Neural crest cell (in vitro differentiated cells): ENCODE results near the gene SYNJ2. TPM values are rescaled to one million over a fixed set of nuclear protein-coding genes. Genes with fewer than 3 reads are reported as not detected.

ENCODE experiments used
- DNase-seq: peaks from one replicate; pipeline ENCODE4 v3.0.0; 2021; ENCODE audit warnings: low read depth, mixed read lengths, low spot score
- H3K27ac Mint-ChIP-seq: one replicate; pipeline ENCODE4 v1.8.0; 2021; ENCODE audit warnings: mild to moderate bottlenecking, mixed read lengths; ENCODE audit not compliant: unreplicated experiment
- H3K27me3 Mint-ChIP-seq: 2 replicates; pipeline ENCODE4 v1.8.0; 2021; ENCODE audit warnings: low read depth, mild to moderate bottlenecking, mixed read lengths
- H3K36me3 Mint-ChIP-seq: 2 replicates; pipeline ENCODE4 v1.8.0; 2021; ENCODE audit warnings: low read depth, mild to moderate bottlenecking, mixed read lengths
- H3K4me1 Mint-ChIP-seq: 2 replicates; pipeline ENCODE4 v1.8.0; 2021; ENCODE audit warnings: mixed read lengths
- H3K4me3 Mint-ChIP-seq: one replicate; pipeline ENCODE4 v1.8.0; 2021; ENCODE audit warnings: mild to moderate bottlenecking, mixed read lengths
- H3K9me3 Mint-ChIP-seq: 2 replicates; pipeline ENCODE4 v1.8.0; 2021; ENCODE audit warnings: mixed read lengths
- total RNA-seq: library from RNA; stranded (reverse); gene quantifications from 2 replicates; pipeline ENCODE4 v1.2.1, GENCODE V29; 2021
- TF ChIP-seq, protein P1 (sequence below): fragments of 200-600 bp; sonication (generic); conservative IDR thresholded peaks from 2 replicates; pipeline ENCODE4 v1.5.0; 2021; ENCODE audit warnings: antibody characterized with exemption, mild to moderate bottlenecking

The SYNJ2 gene
- total RNA-seq, 1 donor from 2014 or later = 2.9 TPM

GRCh38 chr6:158044525-158044888 is 62.8 kb downstream of the SYNJ2 start:
- DNase-seq = no peak
- TF ChIP-seq, protein P1, sequence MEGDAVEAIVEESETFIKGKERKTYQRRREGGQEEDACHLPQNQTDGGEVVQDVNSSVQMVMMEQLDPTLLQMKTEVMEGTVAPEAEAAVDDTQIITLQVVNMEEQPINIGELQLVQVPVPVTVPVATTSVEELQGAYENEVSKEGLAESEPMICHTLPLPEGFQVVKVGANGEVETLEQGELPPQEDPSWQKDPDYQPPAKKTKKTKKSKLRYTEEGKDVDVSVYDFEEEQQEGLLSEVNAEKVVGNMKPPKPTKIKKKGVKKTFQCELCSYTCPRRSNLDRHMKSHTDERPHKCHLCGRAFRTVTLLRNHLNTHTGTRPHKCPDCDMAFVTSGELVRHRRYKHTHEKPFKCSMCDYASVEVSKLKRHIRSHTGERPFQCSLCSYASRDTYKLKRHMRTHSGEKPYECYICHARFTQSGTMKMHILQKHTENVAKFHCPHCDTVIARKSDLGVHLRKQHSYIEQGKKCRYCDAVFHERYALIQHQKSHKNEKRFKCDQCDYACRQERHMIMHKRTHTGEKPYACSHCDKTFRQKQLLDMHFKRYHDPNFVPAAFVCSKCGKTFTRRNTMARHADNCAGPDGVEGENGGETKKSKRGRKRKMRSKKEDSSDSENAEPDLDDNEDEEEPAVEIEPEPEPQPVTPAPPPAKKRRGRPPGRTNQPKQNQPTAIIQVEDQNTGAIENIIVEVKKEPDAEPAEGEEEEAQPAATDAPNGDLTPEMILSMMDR = no peak
- no peaks in the 10 kb centered on the region for H3K9me3 Mint-ChIP-seq
- H3K27me3 Mint-ChIP-seq = peaks cover 2% of the 10 kb centered on the region
- H3K36me3 Mint-ChIP-seq = no peaks in the 10 kb centered on the region
- no peak overlapping the region for H3K4me3 Mint-ChIP-seq
- H3K4me1 Mint-ChIP-seq = peaks cover 4% of the 10 kb centered on the region
- H3K27ac Mint-ChIP-seq = no peak overlapping the region

DNA sequence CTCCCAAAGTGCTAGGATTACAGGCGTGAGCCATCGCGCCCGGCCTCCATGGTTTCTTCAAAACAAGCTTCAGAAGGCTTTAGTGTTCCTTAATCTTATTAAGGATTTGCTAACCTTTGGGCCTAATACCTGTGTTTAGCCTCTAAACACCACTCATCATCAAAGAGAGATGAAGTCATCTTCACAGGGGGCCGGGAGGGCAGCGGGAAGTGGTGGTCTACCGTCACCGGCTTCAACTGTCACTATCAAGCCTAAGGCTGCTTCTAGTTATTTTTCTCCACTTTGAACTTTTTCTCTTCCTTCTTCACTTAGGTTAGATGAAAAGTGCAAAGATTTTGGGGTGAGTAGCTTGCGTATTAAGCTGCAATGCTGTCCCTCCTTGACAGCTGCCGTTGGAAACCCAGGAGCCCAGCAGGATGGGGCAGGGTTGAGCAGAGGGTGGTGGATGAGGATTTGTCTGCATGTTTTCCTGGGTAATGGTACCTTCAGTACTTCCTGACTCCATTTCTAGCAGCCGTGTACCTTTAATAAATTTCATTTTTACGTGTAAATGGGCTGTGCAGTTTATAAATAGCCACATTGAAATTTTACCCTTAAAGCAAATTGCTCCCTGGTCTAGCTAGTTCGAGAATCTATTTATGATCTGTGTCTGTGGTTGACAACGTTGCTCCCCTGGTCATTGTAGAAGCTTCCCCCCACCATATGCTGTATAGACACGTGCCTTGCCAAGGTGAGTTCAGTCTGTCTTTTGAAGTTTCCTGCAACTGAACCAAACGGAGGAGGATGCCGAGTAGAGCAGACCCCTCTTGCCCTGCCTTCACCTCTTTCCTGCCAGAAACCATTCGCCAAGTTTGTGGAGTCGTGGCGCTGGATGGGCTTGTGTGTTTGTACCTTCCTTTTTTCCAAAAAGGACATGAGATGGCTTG is 64.8 kb downstream of the SYNJ2 start:
- no peak overlapping the region for H3K27ac Mint-ChIP-seq
- no peaks in the 10 kb centered on the region for H3K9me3 Mint-ChIP-seq
- DNase-seq = no peak
- no peak overlapping the region for H3K4me3 Mint-ChIP-seq
- H3K36me3 Mint-ChIP-seq = no peaks in the 10 kb centered on the region
- H3K4me1 Mint-ChIP-seq = no peaks in the 10 kb centered on the region
- TF ChIP-seq, protein P1 = no peak
- H3K27me3 Mint-ChIP-seq = peaks cover 2% of the 10 kb centered on the region

DNA sequence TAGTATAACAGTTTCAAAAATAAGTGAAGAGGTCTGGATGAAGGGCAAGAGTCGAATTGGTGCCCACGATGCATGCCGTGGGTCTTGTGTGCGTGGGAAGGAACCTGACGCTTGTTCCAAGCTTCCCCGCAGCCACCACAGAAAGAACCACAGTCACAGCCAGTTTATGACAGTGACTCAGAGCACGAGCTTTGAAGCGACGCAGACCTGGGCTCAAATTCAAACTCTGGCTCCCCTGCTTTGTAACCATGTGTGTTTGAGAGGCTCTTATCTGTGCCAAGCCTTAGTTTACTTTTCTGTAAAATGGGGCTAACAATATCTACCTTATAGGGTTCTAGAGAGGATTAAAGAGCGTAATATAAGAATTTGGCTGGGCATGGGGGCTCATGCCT is 65.5 kb downstream of the SYNJ2 start:
- Mint-ChIP-seq H3K9me3 (no peaks in the 10 kb centered on the region), H3K4me1 (no peaks in the 10 kb centered on the region), H3K27me3 (peaks cover 3% of the 10 kb centered on the region), H3K36me3 (no peaks in the 10 kb centered on the region), H3K4me3 (no peak overlapping the region), H3K27ac (no peak overlapping the region)
- TF ChIP-seq, protein P1 = no peak
- DNase-seq = no peak

GRCh38 chr6:158047563-158048323 is 66.1 kb downstream of the SYNJ2 start:
- no peak for DNase-seq
- Mint-ChIP-seq H3K27me3 (peaks cover 6% of the 10 kb centered on the region), H3K27ac (no peak overlapping the region), H3K9me3 (no peaks in the 10 kb centered on the region), H3K36me3 (no peaks in the 10 kb centered on the region), H3K4me1 (no peaks in the 10 kb centered on the region), H3K4me3 (no peak overlapping the region)
- TF ChIP-seq, protein P1 = no peak

GRCh38 chr6:158048589-158048988 is 66.9 kb downstream of the SYNJ2 start:
- no peaks in the 10 kb centered on the region for H3K36me3 Mint-ChIP-seq
- no peaks in the 10 kb centered on the region for H3K9me3 Mint-ChIP-seq
- DNase-seq = no peak
- TF ChIP-seq, protein P1 = no peak
- no peak overlapping the region for H3K4me3 Mint-ChIP-seq
- H3K27ac Mint-ChIP-seq = no peak overlapping the region
- no peaks in the 10 kb centered on the region for H3K4me1 Mint-ChIP-seq
- peaks cover 6% of the 10 kb centered on the region for H3K27me3 Mint-ChIP-seq
